ENCODE measurements around the gene CNNM3.
"Not testable (repeated sequence)": the region's sequence is repeated elsewhere in the genome, so short reads cannot be mapped to it uniquely, and the experiment has no call there.

The CNNM3 gene

DNA sequence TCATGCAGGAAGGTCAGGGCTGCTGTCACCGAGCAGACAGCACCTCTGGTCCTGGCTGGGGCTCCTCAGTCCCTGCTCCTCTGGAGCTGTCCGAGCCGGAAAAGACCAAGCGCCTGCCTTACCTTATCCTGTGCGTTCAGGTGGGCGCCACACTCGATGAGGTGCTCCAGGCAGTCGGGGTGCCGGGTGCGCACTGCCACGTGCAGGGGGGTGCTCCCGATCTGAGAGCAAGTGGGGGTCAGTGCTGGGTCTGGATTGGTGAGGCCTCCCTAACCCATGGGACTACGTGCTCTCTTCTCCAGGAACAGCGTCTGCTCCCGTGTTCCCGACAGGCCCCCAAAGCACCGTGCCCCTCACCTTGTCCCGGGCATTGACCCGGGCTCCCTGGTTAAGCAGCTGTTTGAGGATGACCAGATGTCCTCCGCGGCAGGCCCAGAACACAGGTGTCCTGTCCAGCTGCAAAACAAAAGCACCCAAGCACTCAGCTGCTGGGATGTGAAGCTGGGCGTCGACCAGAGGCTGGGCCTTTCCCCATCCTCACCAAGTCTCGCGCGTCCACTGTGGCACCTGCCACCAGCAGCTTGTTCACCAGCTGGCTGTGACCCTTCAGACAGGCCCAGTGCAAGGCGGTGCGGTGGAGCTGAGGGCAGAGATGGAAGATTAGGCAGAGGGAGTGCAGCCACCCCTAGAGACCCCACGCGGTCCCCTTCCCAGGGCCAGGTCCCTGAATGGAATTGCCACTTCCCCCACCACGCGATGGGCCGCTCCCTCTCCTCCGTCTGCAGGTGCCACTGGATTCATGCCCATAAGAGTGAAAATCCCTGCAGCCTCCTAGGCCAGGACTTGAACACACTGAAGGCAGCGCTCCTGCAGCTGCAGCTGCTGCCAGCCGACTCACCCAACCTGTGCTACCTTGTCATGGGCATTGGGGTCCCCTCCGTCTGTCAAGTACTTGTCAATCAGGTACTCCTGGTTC is 24.1 kb downstream of the CNNM3 start:
- DNase-seq (ENCODE audit: low spot score) = no peak

DNA sequence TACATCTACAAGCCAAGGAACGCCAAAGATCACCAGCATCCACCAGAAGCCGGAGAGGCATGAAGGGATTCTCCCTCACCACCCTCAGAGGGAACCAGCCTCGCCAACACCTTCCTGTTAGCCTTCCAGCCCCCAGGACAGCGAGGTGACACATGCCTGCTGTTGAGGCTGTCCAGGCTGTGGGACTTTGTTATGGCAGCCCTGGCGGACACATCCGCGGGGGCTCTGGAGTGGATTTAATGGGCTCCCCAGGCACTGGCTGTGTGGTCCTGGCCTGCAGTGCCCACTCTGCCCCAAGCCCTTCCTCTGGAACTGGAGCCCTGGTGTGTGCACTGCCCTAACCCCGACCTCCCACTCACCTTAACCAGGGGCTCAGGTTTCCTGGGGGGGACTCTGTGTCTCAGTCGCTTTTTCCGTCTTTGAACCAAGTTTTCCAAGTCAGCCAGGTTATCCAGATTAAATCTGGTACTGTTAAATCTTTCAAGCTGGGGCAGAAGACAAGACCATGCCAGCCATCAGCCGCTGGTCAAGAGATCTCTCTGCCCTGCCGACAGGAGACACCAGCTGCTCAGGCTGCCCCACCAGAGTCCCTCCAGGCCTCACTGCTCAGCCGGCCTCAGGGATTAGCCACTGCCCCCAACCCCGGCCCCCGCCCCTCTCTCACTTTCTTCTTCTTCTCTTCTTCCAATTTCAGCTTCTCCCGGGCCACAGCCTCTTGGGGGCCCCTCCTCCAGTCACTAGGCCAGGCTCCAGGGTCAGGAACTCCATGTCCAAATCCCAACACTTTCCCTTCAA is 25.8 kb downstream of the CNNM3 start:
- no peak for DNase-seq (ENCODE audit: low spot score)

DNA sequence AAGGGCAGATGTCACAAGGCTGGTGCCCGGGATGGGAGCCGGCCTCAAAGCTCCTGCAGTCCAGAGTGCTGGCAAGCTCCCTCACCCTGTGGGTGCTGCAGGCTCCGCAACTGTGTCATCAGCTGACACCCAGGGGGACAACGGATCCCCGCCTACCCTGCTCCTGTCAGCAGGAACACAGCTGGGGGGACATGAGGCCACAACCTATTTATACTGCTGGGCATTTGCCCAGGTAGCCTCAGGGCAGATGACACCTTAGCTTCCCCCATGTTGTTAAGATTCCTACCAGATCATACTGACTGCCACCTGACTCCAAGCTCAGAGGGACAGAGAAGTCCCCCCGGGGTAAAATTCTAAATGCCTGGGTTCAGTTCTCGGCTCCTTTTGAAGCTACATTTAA is 26.5 kb downstream of the CNNM3 start:
- no peak for DNase-seq (ENCODE audit: low spot score)

DNA sequence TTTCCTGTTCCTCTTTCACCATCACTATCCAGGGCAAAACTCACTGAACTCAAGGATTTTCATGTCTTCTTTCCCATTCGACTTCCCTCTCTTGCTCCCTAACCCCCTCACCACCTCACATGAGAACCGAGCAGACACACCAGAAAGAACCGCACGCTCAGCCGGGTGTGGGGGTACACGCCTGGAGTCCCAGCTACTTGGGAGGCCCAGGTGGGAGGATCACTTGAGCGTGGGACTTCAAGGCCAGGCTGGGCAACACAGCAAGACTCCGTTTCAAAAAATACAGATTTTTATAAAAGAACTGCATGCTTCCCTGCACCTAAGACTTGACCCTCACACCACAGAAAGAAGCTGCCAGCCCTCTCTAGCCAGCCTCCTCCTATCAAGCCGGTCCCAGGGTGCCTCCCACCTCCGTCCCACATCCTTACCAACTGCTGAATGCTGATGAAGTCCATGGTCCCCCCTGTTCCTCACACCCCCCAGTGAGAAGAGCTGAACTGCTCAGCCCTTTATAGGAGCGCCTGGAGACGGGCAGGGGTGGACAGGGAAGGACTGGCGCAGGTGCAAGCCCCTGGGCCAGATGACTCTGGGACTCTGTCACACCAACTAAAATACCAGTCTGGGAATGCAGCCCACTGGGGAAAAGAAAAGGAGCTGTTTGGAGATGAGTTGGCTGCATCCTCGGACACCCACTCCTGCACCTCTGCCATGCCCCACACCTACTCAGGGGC is 27.6 kb downstream of the CNNM3 start, which contains the start of gene ANKRD23:
Gene ANKRD23, minus strand, starts transcription at position 484 of the 731 bp plus-strand sequence. Its CDS starts 29 bp downstream, at position 455.
- DNase-seq (ENCODE audit: low spot score) = no peak

DNA sequence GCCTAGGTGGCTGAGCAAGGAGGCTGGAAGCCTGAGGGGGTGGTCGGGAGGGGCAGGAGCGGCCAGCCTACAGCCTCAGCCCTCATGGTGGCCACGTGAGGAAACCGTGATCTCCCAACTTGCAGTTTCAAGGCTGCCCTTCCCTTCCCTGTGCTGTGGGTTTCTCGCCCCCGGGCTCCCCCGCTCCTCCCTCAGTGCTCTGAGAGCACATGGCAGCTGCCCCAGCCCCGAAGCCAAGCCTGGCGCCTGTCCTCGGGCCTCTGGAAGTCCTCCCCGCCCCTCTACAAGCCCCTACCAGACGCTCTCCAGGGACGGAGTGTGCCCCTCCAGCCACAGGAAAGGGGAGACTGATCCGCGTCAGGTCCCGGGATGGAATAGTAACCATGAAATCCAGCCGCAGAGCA is 28.3 kb downstream of the CNNM3 start:
- DNase-seq (ENCODE audit: low spot score) = no peak

DNA sequence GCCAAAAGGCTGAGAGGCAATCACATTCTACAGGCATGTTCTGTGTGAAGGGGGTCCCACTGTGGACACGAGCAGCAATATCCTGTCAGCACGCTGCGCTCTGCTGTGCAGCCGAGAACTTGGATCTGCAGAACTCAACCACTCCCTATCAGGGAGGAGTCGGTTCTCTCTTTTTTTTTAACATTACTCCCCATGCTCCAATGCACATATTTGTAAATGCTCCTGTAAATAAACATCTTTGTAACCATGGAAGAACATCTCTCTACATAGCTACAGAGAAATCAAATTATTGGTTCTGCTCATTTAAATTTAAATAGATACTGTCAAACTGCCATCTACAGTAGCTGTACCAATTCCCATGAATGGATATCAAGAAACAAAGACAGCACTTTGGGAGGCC is 30.8 kb downstream of the CNNM3 start:
- DNase-seq (ENCODE audit: low spot score) = no peak

DNA sequence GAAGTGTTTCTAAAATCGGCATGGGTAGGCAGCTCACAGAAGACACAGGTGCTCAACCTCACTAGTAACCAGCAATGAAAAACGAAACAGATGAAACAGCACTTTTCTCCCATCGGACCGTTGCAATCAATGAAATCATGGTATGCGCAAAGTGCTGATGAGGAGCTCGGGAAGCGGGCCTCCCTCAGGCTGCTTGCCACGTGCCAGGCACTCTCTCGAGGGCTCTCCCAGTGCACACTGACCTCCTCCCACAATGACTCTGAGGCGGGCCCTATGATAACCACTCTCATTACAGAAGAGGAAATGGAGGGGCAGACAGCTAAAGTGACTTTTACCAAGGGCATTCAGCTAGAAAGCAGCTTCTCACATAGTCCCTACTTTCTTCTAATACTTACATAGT is 31.5 kb downstream of the CNNM3 start:
- no peak for DNase-seq (ENCODE audit: low spot score)

DNA sequence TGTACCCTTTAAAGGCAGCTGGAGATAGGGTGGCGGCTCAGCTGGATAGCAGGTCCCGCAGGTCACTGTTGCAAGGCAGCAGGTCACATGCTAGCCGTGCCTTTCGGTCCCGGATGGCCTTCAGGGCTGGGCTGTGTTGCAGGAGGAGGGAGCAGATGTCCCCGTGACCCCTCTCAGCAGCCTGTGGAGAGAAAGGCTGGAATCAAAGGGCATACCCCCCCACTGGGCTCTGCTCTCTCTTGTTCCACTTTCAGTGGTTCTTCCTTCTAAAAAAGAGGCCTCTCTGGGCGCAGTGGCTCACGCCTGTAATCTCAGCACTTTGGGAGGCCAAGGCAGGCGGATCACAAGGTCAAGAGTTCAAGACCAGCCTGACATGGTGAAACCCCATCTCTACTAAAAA is 32.2 kb downstream of the CNNM3 start:
- no peak for DNase-seq (ENCODE audit: low spot score)

DNA sequence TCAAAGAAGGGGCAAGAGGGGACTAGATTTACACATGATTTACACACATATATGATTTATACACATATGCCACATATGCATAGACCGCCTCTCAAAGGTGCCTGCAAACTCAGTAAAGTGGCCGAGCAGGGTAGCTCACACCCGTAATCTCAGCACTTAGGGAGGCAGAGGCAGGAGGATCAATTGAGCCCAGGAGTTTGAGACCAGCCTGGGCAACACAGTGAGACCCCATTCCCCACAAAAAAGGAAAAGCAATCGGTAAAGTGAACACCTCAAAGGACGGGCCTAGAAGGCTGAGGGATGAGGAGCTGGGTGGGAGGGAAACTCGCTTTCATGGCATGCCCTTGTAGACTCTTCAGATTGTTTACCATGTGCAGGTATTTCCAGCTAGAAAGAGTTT is 36.6 kb downstream of the CNNM3 start:
- no peak for DNase-seq (ENCODE audit: low spot score)

DNA sequence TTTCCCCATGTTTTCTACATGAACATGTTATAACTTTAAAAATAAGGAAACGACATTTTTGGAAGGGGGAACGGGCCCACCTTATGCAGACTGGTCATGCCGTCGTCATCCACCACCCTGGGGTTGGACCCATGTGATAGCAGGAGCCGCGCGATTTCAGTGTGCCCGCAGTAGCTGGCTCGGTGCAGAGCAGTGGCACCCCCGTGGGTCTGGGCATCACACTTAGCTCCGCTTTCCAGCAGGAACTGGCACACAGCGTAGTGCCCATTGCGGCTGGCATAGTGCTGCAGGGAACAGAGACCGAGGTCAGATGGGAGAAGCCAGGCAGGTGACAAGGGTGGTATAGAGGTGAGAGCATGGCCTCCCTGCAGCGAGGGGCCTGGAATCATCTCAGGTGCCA is 37.3 kb downstream of the CNNM3 start:
- DNase-seq (ENCODE audit: low spot score) = no peak

DNA sequence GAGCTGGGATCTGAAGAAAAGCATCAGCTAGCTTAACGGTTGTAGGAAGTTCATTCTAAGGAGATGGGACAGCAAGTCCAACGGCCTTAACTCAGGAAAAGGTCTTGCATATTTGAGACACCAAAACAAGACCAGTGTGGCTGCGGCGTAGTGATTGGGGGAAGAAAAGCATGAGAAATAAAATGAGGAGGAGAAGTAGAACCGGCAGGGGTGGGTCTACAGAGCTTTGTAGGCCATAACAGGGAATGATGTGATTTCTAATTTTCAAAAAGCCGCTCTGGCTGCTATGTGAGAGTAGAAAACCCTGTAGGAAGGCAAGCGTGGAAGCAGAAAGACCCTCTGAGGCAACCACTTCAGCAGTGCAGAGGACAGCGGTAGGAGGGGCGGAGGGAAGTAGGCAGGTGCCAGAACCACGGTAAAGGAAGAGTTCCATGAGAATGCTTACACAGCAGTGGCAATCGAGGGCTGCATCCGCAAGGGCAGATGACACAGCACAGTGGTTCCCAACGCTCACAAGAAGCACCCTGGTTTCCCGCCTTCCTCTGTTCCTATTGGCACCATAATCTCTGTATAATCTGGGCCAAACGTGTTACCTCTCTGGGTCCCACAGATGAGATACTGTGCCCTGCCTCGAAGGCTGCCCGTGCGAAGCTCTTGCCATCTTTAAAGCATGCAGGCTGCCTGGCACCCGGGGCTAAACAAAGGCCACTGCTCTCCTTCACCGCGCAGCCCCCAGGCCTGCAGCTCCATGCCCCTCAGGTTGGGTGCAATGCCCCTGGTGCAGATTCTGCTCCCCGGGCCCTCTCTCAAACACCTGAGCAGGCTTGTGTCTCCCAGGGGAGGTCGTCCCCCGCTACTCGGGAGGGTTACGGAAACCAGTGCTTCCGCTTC is 41.0 kb downstream of the CNNM3 start:
- DNase-seq (ENCODE audit: low spot score) = no peak

DNA sequence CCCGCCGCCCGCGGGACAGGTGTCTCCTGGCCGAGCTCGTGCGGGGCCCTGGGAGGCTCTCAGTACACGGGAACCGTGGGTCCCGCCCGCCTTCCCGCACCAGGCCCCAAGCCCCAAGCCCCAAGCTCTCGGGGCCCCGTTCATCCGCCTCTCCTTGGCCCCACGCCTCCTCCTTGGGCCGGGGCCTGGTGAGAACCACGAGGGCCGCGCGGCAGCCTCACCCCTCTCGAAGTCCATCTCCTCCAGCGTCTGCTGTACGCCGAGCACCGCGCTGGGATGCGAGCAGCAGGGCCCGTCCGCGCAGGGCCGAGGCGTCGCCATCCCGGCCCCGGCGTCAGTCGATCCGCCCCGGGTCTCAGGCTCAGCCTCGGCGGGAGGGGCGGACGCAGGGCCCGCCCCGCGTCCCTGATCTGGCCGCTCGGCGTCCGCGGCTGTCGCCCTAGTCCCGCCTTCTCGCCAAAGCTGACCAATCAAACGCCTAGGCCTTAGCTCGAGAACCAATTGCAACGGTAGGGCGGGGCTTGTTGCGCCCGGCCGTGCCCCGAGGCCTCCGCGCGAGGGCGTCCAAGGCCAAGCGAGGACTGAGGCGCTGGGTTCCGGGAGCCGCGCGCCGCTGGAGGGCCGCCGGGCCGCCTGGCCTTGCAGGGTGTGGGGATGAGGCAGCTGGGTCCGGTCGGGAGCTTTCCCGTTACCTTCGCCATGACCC is 41.8 kb downstream of the CNNM3 start, which contains the start of gene ANKRD39:
Gene ANKRD39, minus strand, starts transcription at position 350 of the 706 bp plus-strand sequence. Its CDS starts 29 bp downstream, at position 321.
- peak; percentile 98 for DNase-seq (ENCODE audit: low spot score)

DNA sequence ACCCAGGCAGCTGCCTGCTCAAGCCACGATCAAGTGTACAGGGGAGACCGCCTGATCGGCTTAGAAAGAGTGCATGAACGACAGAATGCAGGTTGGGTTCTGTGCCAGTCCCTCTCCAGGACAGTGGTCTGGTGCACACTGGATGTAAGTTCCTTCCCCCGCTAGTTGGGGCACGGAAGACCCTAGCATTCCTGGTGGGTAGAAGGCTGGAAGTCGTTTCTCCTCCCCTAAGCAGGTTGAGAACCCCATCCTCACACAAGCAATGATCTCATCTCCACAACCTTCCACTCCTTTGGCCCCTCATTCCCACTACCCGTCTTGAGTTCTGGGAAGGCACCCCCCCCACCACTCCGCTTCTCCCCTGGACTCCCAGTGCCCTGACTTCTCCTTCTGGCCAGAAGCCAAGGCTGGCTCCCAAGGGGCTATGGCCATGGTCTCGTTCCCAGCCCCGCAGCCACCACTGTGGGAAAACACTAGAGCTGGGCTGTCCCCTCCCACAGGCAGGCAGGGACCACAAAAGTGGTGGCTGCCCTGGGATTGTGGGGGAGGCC is 43.1 kb downstream of the CNNM3 start:
- no peak for DNase-seq (ENCODE audit: low spot score)

DNA sequence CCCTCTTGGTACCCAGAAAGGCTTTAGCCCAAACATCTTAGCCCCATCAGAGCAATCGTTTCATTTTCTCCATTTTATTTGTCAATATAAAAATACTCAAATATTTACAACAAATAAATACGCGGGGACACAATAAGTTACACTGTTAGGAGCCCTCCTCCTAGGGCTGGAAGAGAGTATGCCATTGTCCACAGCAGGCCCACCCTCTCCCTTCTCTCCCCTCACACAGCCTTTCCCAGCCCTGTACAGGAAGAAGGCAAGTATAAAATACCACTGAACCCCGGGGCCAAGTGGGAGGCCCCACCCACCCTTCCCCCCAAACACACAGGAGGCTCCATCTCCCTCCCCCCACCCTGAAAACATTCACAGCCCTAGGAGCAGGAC is 43.6 kb downstream of the CNNM3 start:
- no peak for DNase-seq (ENCODE audit: low spot score)

DNA sequence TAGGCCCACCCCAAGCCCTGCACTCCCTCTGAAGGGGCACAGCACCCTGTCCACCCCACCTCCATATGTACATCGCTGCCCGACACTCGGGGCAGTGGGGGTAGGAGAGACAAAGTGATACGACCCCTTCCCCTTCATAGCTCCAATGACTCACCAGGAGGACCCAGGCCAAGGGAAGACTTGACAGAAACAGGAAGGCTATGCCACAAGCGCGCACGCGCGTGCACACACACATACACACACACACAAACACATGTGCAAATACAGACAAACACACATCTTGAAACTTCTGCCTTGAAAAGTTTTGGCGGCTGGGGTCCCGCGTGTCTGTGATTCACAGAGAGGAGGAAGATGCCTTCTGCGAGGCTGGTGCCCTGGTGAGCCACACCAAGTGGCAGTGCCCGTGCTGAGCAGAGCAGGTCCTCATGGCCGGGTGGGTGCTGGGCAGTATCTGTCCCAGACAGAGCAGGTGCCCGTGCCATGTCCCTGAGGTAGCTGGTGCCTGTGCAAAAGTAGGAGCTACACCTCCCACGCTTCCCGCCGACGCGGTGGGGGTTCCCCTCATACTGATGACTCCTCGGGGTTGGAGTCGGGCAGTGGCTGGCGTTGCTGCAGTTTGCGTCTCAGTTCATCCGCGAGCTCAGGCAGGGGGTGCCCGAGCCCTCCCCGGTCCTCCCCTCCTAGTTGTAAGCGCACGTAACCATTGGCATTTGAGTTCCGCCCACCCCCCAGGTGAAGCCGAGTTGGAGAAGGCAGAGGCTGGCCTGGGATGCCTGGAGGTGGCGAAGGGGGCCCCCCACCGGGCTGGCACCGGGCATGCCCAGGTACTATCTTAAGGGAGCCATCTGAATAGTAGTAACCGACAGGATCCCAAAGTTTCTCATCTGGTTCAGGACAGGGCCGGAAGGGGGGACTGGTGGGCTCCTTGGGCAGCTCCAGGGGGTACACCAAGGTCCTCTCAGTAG is 44.3 kb downstream of the CNNM3 start:
- no peak for DNase-seq (ENCODE audit: low spot score)

DNA sequence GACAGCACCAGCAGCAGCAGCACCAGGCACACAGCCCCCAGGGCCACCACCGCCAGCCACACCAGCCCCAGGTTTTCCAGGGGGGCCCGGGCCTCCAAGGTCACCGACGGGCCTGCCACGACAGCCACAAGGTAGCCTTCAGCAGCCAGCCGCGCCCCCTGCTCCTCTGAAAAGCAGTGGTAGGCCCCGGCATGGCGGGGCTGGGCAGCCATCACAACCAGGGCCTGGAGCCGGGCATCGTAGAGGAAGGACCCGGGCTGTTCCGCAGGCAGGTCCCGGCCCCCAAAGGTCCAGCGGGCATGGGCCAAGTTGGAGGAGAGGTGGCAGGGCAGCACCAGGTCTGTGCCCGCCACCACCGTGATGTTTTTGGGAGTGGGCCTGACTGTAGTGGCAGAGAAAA is 45.0 kb downstream of the CNNM3 start:
- no peak for DNase-seq (ENCODE audit: low spot score)

DNA sequence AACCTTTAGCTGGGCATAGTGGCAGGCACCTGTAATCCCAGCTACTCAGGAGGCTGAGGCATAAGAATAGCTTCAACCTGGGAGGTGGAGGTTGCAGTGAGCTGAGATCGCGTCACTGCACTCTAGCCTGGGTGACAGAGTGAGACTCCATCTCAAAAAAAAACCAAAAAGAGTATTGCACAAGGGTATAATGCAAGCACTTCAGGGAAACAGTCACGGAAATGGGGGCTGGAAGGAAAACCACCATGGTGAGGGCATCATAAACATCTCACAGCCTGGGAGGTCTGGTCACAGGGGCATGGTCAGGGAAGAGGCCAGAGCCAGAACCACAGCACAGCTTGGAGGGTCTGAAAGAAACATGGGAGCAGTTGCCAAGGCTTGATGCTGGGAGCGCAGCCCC is 47.0 kb downstream of the CNNM3 start:
- DNase-seq (ENCODE audit: low spot score) = not testable (repeated sequence)

DNA sequence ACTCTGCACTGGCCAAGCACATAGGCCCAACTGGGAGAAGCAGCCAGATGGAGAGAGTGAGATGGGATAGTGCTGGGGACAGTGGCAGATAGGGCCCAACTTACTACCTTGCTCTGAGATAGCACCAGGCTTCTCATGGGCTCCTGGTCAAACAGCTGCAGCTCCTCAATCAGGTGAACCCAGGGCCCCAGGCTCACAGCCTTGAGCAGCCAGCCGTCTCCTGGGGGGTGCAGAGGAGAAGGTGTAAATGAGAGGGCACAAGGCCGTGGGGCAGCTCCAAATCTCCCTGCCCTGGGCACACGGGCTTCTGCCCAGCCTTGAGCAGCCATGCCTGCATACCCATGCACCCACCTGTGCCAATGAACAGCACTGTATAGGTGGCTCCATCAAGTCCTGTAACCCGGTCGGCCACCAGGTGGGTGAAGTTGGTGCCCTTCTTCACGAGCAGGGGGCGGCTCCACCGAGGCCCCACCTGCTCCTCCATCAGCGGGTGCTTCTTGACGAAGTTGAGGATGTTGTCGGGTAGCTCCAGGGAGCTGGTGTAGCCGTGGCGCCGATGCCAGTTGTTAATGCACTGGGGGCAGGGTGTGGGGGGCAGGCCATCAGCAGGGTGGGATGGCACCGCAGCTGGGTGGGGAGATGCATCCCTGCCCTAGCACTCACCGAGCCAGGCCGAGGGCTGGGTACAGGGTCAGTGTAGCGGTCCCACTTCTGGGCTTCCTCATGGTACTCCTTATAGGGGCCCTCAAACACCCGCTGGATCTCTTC is 47.7 kb downstream of the CNNM3 start:
- DNase-seq (ENCODE audit: low spot score) = no peak
